HFFc6 (cell line): ENCODE measurements around the gene ALDH3B1. TPM values are rescaled to one million over a fixed set of nuclear protein-coding genes. Genes with fewer than 3 reads are reported as not detected.
A peak's percentile ranks its signal among the peaks of the same experiment; 100 is the strongest.

Source experiments
- DNase-seq: peaks from one replicate; pipeline ENCODE4 v3.0.0-alpha.2; 2018
- H3K27ac Mint-ChIP-seq: 2 replicates; pipeline ENCODE4 v1.8.0; 2020; ENCODE audit warnings: mild to moderate bottlenecking, mixed read lengths
- H3K27me3 Mint-ChIP-seq: 2 replicates; pipeline ENCODE4 v1.8.0; 2021; ENCODE audit warnings: mild to moderate bottlenecking, moderate library complexity, mixed read lengths; ENCODE audit not compliant: insufficient read depth
- H3K36me3 Mint-ChIP-seq: 2 replicates; pipeline ENCODE4 v1.8.0; 2021; ENCODE audit warnings: low read depth, mixed read lengths
- H3K4me1 Mint-ChIP-seq: 2 replicates; pipeline ENCODE4 v1.8.0; 2020; ENCODE audit warnings: low read depth, mixed read lengths
- H3K4me3 Mint-ChIP-seq: 2 replicates; pipeline ENCODE4 v1.8.0; 2020; ENCODE audit warnings: mild to moderate bottlenecking, moderate library complexity, mixed read lengths
- H3K9me3 Mint-ChIP-seq: 2 replicates; pipeline ENCODE4 v1.8.0; 2020; ENCODE audit warnings: mild to moderate bottlenecking, mixed read lengths
- total RNA-seq, 6 experiments: library from RNA; stranded (reverse); fragmentation: NEBNext Ultra II Directional; extraction: Animal tissue kit (Norgen Biotek cat#: 25700); gene quantifications; 2 replicates in 1 of 6; 3 replicates in 5 of 6; pipeline ENCODE4 v1.2.3, GENCODE V29; 2021
- TF ChIP-seq, protein P1 (sequence below): fragments of 200-600 bp; sonication (generic); IDR thresholded peaks from 2 replicates; pipeline ENCODE4 v1.5.0; 2021; ENCODE audit warnings: antibody characterized with exemption, mild to moderate bottlenecking

The ALDH3B1 gene
- total RNA-seq, 6 experiments from 2014 or later = 29.5 to 47.4 (median 43.4) TPM

- TF ChIP-seq, protein P1, sequence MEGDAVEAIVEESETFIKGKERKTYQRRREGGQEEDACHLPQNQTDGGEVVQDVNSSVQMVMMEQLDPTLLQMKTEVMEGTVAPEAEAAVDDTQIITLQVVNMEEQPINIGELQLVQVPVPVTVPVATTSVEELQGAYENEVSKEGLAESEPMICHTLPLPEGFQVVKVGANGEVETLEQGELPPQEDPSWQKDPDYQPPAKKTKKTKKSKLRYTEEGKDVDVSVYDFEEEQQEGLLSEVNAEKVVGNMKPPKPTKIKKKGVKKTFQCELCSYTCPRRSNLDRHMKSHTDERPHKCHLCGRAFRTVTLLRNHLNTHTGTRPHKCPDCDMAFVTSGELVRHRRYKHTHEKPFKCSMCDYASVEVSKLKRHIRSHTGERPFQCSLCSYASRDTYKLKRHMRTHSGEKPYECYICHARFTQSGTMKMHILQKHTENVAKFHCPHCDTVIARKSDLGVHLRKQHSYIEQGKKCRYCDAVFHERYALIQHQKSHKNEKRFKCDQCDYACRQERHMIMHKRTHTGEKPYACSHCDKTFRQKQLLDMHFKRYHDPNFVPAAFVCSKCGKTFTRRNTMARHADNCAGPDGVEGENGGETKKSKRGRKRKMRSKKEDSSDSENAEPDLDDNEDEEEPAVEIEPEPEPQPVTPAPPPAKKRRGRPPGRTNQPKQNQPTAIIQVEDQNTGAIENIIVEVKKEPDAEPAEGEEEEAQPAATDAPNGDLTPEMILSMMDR = no peak
- Mint-ChIP-seq H3K4me3 (no peak overlapping the region), H3K9me3 (no peaks in the 10 kb centered on the region), H3K27ac (no peak overlapping the region), H3K36me3 (peaks cover 25% of the 10 kb centered on the region), H3K4me1 (peaks cover 35% of the 10 kb centered on the region), H3K27me3 (peaks cover 20% of the 10 kb centered on the region)
- no peak for DNase-seq
Observed at GRCh38 chr11:68022531-68022930, 12.4 kb downstream of the ALDH3B1 start.

GRCh38 chr11:68024508-68024907 lies 14.4 kb downstream of the ALDH3B1 start:
- H3K4me3 Mint-ChIP-seq = no peak overlapping the region
- DNase-seq = no peak
- H3K27ac Mint-ChIP-seq = no peak overlapping the region
- TF ChIP-seq, protein P1 = no peak
- H3K36me3 Mint-ChIP-seq = peaks cover 34% of the 10 kb centered on the region
- peaks cover 14% of the 10 kb centered on the region for H3K27me3 Mint-ChIP-seq
- peaks cover 48% of the 10 kb centered on the region for H3K4me1 Mint-ChIP-seq
- H3K9me3 Mint-ChIP-seq = no peaks in the 10 kb centered on the region

DNA sequence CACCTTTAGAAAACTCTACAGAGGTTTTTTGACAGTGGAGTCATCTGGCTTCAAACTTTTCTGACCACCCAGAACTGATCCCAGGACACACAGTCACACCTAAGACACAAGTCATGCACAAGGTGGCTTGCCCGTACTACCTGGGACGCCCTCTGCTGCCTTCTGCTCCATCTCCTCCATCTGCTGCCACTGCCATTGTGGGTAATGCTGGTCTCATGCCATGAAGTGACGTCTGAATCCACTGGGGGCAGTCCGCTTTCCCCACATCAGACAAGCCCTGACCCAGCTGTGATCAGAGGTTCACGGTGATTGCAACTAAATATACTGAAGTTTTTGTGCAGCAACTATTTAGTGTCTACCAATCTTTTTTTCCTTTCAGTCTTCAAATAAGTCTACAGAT lies 14.9 kb downstream of the ALDH3B1 start:
- H3K4me3 Mint-ChIP-seq = no peak overlapping the region
- no peak for DNase-seq
- peaks cover 36% of the 10 kb centered on the region for H3K36me3 Mint-ChIP-seq
- H3K27ac Mint-ChIP-seq = peak overlapping the region; percentile 11; the same call in 1 of the 2 replicates
- TF ChIP-seq, protein P1 = no peak; the same call in 1 of the 2 replicates
- H3K4me1 Mint-ChIP-seq = peaks cover 50% of the 10 kb centered on the region
- peaks cover 9% of the 10 kb centered on the region for H3K27me3 Mint-ChIP-seq
- no peaks in the 10 kb centered on the region for H3K9me3 Mint-ChIP-seq

DNA sequence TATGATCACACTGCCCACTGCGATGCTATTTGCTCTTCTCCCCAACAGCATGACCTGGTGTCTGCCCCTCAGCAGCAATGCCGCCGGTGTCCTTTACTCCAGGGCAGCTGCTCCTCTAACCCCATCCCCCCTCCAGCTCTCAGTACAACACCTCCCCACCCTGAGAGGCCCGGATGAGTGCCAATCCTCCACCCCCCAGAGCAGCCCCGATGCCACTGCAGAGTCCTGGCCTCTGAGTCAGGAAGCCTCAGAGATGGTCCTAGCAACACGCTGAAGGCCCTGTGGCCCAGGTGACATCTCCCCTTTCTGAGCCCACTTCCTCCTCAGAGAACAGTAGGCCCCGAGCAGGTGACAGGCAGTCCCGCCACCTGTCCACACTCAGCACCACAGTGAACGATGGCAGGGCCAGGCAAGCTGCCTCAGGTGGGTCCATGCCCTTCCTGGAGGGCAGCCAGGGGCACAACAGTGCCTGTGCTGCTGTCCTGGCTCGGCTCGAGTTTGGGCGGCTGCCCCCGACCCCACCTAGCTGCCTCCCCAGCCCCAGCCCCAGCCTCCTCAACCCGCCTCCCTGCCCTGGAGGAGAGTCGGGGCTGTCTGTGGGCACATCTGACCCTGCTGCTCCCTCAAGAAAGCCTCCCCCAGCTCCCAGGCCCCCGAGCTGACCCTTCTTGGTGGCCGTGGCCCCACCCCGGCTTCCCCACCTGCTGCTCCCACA lies 16.4 kb downstream of the ALDH3B1 start:
- DNase-seq = no peak
- Mint-ChIP-seq H3K4me1 (peaks cover 48% of the 10 kb centered on the region), H3K27ac (peak overlapping the region; percentile 91), H3K9me3 (no peaks in the 10 kb centered on the region), H3K36me3 (peaks cover 37% of the 10 kb centered on the region), H3K4me3 (no peak overlapping the region), H3K27me3 (peaks cover 4% of the 10 kb centered on the region)
- TF ChIP-seq, protein P1 = no peak

DNA sequence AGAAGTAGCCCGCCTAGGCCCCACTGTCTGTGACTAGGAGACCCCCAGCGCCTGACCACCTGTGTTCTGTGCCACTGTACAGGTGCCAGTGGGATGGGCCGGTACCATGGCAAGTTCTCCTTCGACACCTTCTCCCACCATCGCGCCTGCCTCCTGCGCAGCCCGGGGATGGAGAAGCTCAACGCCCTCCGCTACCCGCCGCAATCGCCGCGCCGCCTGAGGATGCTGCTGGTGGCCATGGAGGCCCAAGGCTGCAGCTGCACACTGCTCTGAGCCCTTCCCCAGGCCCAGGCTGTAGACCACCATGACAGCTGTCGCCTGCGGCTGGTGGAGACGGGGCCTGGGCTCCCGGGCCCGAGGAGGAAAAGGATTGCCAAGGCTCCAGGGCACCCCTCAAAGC lies 17.5 kb downstream of the ALDH3B1 start:
- peaks cover 4% of the 10 kb centered on the region for H3K27me3 Mint-ChIP-seq
- H3K4me3 Mint-ChIP-seq = peak overlapping the region; percentile 91
- peak overlapping the region; percentile 91 for H3K27ac Mint-ChIP-seq
- no peaks in the 10 kb centered on the region for H3K9me3 Mint-ChIP-seq
- TF ChIP-seq, protein P1 = no peak
- H3K36me3 Mint-ChIP-seq = peaks cover 41% of the 10 kb centered on the region
- H3K4me1 Mint-ChIP-seq = peaks cover 53% of the 10 kb centered on the region
- DNase-seq = no peak
